ENCODE results near the gene DAPK1. TPM values are rescaled to one million over a fixed set of nuclear protein-coding genes. Genes with fewer than 3 reads are reported as not detected.
"Not testable (repeated sequence)": the region's sequence is repeated elsewhere in the genome, so short reads cannot be mapped to it uniquely, and the experiment has no call there.

DAPK1 gene
- total and polyA plus RNA-seq, 11 donors: 1.0 to 52.5 (median 2.3) TPM

DNA sequence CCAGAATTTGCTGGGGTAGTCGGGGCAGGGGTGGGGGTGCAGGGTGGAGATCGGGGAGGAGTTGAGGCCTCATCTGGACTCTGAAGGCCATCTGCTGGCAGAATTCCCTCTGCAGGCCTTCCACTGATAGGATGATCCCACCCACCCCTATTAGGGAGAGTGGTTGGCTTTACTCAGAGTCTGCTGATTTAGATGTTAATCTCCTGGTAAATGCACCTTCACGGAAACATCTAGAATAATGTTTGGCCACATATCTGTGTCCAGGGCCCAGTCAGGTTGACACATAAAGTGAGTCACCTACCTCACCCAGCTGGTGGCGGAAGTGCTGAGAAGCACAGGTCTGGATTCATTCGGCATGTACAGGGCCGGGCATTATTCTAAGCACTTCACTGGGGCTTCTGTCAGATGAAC is 50.0 kb downstream of the DAPK1 start:
- H3K27ac ChIP-seq: peak overlapping the region in 1 of 12 donors; percentile 47
- no peaks in the 10 kb centered on the region for H3K36me3 ChIP-seq
- no peaks in the 10 kb centered on the region for H3K9me3 ChIP-seq
- DNase-seq (no peak), ATAC-seq (no peak)
- intact Hi-C loops (cut with DNase I): loop anchor here in 1 of 10 donors (10.0 kb wide), 1 partner anchor 57 kb away; no protein-coding TSS in a partner anchor
- no peak for TF ChIP-seq POLR2A (IDR thresholded peaks at IDR 0.05)
- TF ChIP-seq, protein P1, sequence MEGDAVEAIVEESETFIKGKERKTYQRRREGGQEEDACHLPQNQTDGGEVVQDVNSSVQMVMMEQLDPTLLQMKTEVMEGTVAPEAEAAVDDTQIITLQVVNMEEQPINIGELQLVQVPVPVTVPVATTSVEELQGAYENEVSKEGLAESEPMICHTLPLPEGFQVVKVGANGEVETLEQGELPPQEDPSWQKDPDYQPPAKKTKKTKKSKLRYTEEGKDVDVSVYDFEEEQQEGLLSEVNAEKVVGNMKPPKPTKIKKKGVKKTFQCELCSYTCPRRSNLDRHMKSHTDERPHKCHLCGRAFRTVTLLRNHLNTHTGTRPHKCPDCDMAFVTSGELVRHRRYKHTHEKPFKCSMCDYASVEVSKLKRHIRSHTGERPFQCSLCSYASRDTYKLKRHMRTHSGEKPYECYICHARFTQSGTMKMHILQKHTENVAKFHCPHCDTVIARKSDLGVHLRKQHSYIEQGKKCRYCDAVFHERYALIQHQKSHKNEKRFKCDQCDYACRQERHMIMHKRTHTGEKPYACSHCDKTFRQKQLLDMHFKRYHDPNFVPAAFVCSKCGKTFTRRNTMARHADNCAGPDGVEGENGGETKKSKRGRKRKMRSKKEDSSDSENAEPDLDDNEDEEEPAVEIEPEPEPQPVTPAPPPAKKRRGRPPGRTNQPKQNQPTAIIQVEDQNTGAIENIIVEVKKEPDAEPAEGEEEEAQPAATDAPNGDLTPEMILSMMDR (IDR thresholded peaks at IDR 0.05): no peak
- H3K4me3 ChIP-seq: no peak overlapping the region
- H3K27me3 ChIP-seq: no peaks in the 10 kb centered on the region
- peaks cover 0 to under 1% (median 0%) of the 10 kb centered on the region in 12 donors for H3K4me1 ChIP-seq
- 83 to 93% (median 89%) methylated on average over 5 to 6 of the region's 6 CpGs for WGBS, 4 donors

DNA sequence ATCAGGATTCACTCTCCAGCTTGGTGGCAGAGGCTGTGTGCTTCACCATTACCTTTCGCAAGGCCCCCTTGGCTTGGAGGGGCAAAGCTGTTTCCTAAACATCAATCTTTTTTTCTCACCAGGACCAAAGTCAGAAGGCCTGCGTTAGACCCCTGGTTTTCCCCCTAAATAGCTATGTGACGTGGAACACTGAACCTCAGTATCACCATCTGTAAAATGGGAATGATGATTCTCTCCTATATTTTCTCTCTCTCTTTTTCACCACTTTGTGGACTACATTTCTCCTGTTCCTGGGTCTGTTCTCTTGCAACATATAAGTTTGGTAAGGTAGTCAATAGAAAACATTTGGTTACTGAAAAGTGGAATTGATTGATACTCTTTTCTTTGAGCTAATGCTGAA is 50.5 kb downstream of the DAPK1 start:
- intact Hi-C loops (cut with DNase I): loop anchor here in 1 of 10 donors (10.0 kb wide), 1 partner anchor 57 kb away; no protein-coding TSS in a partner anchor
- TF ChIP-seq POLR2A (IDR thresholded peaks at IDR 0.05): no peak
- TF ChIP-seq, protein P1 (IDR thresholded peaks at IDR 0.05): no peak
- Histone ChIP-seq H3K36me3 (no peaks in the 10 kb centered on the region), H3K4me3 (no peak overlapping the region), H3K9me3 (no peaks in the 10 kb centered on the region), H3K27ac (peak overlapping the region in 1 of 12 donors; percentile 47), H3K4me1 (peaks cover 0 to 5% (median 0%) of the 10 kb centered on the region in 12 donors), H3K27me3 (no peaks in the 10 kb centered on the region)
- DNase-seq: no peak
- 97 to 99% (median 98%) methylated on average over 3 of the region's 3 CpGs for WGBS, 4 donors
- no peak for ATAC-seq

DNA sequence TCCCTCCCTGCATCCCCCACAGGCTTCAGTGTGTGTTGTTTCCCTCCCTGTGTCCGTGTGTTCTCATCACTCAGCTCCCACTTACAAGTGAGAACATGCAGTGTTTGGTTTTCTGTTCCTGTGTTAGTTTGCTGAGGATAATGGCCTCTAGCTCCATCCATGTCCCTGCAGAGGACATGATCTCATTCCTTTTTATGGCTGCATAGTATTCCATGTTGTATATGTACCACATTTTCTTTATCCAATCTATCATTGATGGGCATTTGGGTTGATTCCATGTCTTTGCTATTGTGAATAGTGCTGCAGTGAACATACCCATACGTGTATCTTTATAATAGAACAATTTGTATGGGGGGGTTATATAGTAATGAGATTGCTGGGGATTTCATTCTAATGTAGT is 51.4 kb downstream of the DAPK1 start:
- intact Hi-C loops (cut with DNase I): loop anchor here in 1 of 10 donors (10.0 kb wide), 1 partner anchor 56 kb away; no protein-coding TSS in a partner anchor
- 81 to 96% (median 88%) methylated on average over 2 of the region's 2 CpGs for WGBS, 4 donors
- H3K4me1 ChIP-seq: peaks cover 0 to 15% (median 0%) of the 10 kb centered on the region in 12 donors

DNA sequence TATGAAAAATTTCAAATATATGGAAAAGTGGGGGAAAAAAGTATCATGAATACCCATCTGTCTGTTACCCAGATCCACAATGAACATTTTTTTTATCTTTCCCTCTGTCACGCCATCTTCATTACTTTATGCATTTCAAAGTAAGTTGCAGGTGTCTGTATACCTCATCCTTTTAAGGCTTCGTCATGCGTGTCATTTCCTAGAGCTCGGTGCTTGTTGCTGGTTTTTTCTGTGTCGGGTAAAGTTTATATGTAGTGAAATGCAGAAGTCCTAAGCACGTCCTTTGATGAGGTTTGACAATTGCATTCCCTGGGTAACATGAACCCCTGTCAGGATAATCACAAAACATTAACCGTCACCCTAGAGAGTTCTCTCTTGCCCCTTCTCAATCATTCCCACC is 52.1 kb downstream of the DAPK1 start:
- intact Hi-C loops (cut with DNase I): loop anchor here in 1 of 10 donors (10.0 kb wide), 1 partner anchor 55 kb away; no protein-coding TSS in a partner anchor
- peaks cover 0 to 22% (median 0%) of the 10 kb centered on the region in 12 donors for H3K4me1 ChIP-seq
- WGBS, 4 donors: 89 to 95% (median 93%) methylated on average over 7 of the region's 7 CpGs

More for the DNA sequence above, 51.4 kb downstream of the DAPK1 start:
- not testable (repeated sequence) for H3K4me3 ChIP-seq, DNase-seq, H3K36me3 ChIP-seq, H3K9me3 ChIP-seq, ATAC-seq, H3K27me3 ChIP-seq, H3K27ac ChIP-seq

More for the DNA sequence above, 52.1 kb downstream of the DAPK1 start:
- Histone ChIP-seq H3K9me3 (no peaks in the 10 kb centered on the region), H3K4me3 (no peak overlapping the region), H3K27ac (peak overlapping the region in 1 of 12 donors; percentile 78), H3K27me3 (no peaks in the 10 kb centered on the region), H3K36me3 (no peaks in the 10 kb centered on the region)
- TF ChIP-seq, protein P1 (IDR thresholded peaks at IDR 0.05): no peak
- no peak for TF ChIP-seq POLR2A (IDR thresholded peaks at IDR 0.05)
- no peak for DNase-seq
- ATAC-seq: no peak
